Lower leg skin (tissue), 4 donors: ENCODE measurements around the gene RASSF1. TPM values are rescaled to one million over a fixed set of nuclear protein-coding genes. Genes with fewer than 3 reads are reported as not detected.

Experiments
- DNase-seq, 2 donors: peaks; one replicate each; pipeline ENCODE4 v3.0.0-alpha.2; 2019; ENCODE audit warnings: low spot score in 2 of 2
- H3K4me3 ChIP-seq: fragments of 200-600 bp; sonication (generic); 2 replicates; pipeline ENCODE4 v1.5.1; 2017; ENCODE audit warnings: mild to moderate bottlenecking, low read depth; ENCODE audit not compliant: poor library complexity, severe bottlenecking
- CTCF ChIP-seq, 3 donors: fragments of 450-650 bp; IDR thresholded peaks; one replicate each; pipeline ENCODE4 v1.5.1; 2016; ENCODE audit warnings: antibody characterized with exemption in 3 of 3, mild to moderate bottlenecking in 3 of 3, moderate library complexity in 2 of 3
- POLR2A ChIP-seq, 2 donors: fragments of 450-650 bp; IDR thresholded peaks; one replicate each; pipeline ENCODE4 v1.6.1; 2016 to 2017; ENCODE audit warnings: antibody characterized with exemption in 2 of 2, mild to moderate bottlenecking in 1 of 2, moderate library complexity in 1 of 2
- WGBS, 2 donors: methylation state at CpG; one replicate each; pipeline ENCODE4 v1.1.5; 2018; 5-methylcytosine and 5-hydroxymethylcytosine counted together
- intact Hi-C: fragments of 100-400 bp; cut with DNase I; formaldehyde crosslinking; loops from one replicate; pipeline ENCODE4 v1.15.0; 2023; ENCODE audit warnings: low total_unique reads
- total RNA-seq, 4 donors: library from RNA; depleted of rRNA; stranded (reverse); fragments of >200 nt; gene quantifications; one replicate each; pipeline ENCODE4 v1.1.0, GENCODE V29; 2016

RASSF1 gene
- total RNA-seq, 4 donors from 2014 or later, result 33.5 to 50.0 (median 47.2) TPM

- WGBS, 2 donors, result 43 to 45% methylated on average over 14 of the region's 14 CpGs
- no peak for TF ChIP-seq POLR2A (IDR thresholded peaks at IDR 0.05)
- no peak for TF ChIP-seq CTCF (IDR thresholded peaks at IDR 0.05)
- H3K4me3 ChIP-seq, result no peak overlapping the region
- intact Hi-C loops, result no loop called here
- no peak for DNase-seq
These were observed 30.0 kb upstream of the RASSF1 start for GRCh38 chr3:50370594-50370993.

GRCh38 chr3:50369012-50369670 lies 28.5 kb upstream of the RASSF1 start:
- no peak for DNase-seq
- no peak overlapping the region for H3K4me3 ChIP-seq
- no peak for TF ChIP-seq CTCF (IDR thresholded peaks at IDR 0.05)
- no peak for TF ChIP-seq POLR2A (IDR thresholded peaks at IDR 0.05)
- intact Hi-C loops, result no loop called here
- WGBS, 2 donors, result 55 to 67% methylated on average over 9 of the region's 9 CpGs

GRCh38 chr3:50365842-50366220 lies 25.2 kb upstream of the RASSF1 start:
- H3K4me3 ChIP-seq, result peak overlapping the region; percentile 32
- intact Hi-C loops, result no loop called here
- WGBS, 2 donors, result 71 to 79% methylated on average over 5 of the region's 5 CpGs
- no peak for DNase-seq
- no peak for TF ChIP-seq CTCF (IDR thresholded peaks at IDR 0.05)
- no peak for TF ChIP-seq POLR2A (IDR thresholded peaks at IDR 0.05)

- peak; percentile 83 to 97 for DNase-seq
- WGBS, 2 donors, result 13 to 14% methylated on average over 20 of the region's 53 CpGs
- intact Hi-C loops, result no loop called here
- TF ChIP-seq POLR2A (IDR thresholded peaks at IDR 0.05) (no peak), CTCF (IDR thresholded peaks at IDR 0.05) (no peak)
- peak overlapping the region; percentile 32 for H3K4me3 ChIP-seq
These were observed 24.6 kb upstream of the RASSF1 start for GRCh38 chr3:50365080-50365841.

- 12 to 17% methylated on average over 15 to 42 of the region's 48 CpGs for WGBS, 2 donors
These were observed 24.0 kb upstream of the RASSF1 start for GRCh38 chr3:50364573-50365079.

More at GRCh38 chr3:50364573-50365079, 24.0 kb upstream of the RASSF1 start:
- DNase-seq, result no peak
- intact Hi-C loops, result no loop called here
- peak overlapping the region; percentile 0 for H3K4me3 ChIP-seq
- no peak for TF ChIP-seq CTCF (IDR thresholded peaks at IDR 0.05)
- TF ChIP-seq POLR2A (IDR thresholded peaks at IDR 0.05), result no peak
